DND-41 (cell line): ENCODE results near the gene MCF2L.

Experiments used
- ATAC-seq: fragments of 200-7000 bp; cut with Tn5 transposase; 3 replicates; pipeline ENCODE4 v1.9.1; 2021; ENCODE audit warnings: low read depth; ENCODE audit not compliant: insufficient read depth
- DNase-seq: peaks from one replicate; pipeline ENCODE4 v3.0.0-alpha.2; 2020
- H2AFZ ChIP-seq: 2 replicates; pipeline ENCODE4 v1.6.0; 2012; ENCODE audit warnings: low read depth, low read length
- H3K27ac ChIP-seq: 2 replicates; pipeline ENCODE4 v1.5.1; 2012; ENCODE audit warnings: low read length, inconsistent platforms
- H3K27me3 ChIP-seq: fragments of 200-600 bp; sonication (generic); 2 replicates; pipeline ENCODE4 v1.6.0; 2012; ENCODE audit warnings: low read length, mild to moderate bottlenecking, inconsistent platforms; ENCODE audit not compliant: insufficient read depth, poor library complexity
- H3K36me3 ChIP-seq: 2 replicates; pipeline ENCODE4 v1.5.1; 2012; ENCODE audit warnings: low read length, inconsistent platforms; ENCODE audit not compliant: insufficient read depth
- H3K4me1 ChIP-seq: 2 replicates; pipeline ENCODE4 v1.5.1; 2012; ENCODE audit warnings: mild to moderate bottlenecking, low read length; ENCODE audit not compliant: insufficient read depth
- H3K4me2 ChIP-seq: 2 replicates; pipeline ENCODE4 v1.6.0; 2012; ENCODE audit warnings: mild to moderate bottlenecking, moderate library complexity, low read length, inconsistent platforms; ENCODE audit not compliant: insufficient read depth
- H3K4me3 ChIP-seq, 2 experiments: fragments of 200-600 bp in 1 of 2; shearing (Covaris generic) in 1 of 2; 2 replicates each; pipeline ENCODE4 v1.5.1; 2012 to 2016; ENCODE audit warnings: inconsistent platforms in 2 of 2, low read length in 2 of 2, mild to moderate bottlenecking in 2 of 2, low read depth in 1 of 2, moderate library complexity in 1 of 2
- H3K79me2 ChIP-seq: 2 replicates; pipeline ENCODE4 v1.6.0; 2012; ENCODE audit warnings: low read length, inconsistent platforms; ENCODE audit not compliant: insufficient read depth
- H3K9ac ChIP-seq: 2 replicates; pipeline ENCODE4 v1.6.0; 2012; ENCODE audit warnings: low read depth, mild to moderate bottlenecking, inconsistent platforms, low read length, moderate library complexity
- H3K9me3 ChIP-seq: 2 replicates; pipeline ENCODE4 v1.5.1; 2012; ENCODE audit warnings: low read length, moderate library complexity, mild to moderate bottlenecking, inconsistent platforms; ENCODE audit not compliant: insufficient read depth, severe bottlenecking
- H4K20me1 ChIP-seq: 2 replicates; pipeline ENCODE4 v1.6.0; 2012; ENCODE audit warnings: low read length; ENCODE audit not compliant: insufficient read depth
- EZH2 ChIP-seq: IDR thresholded peaks from 3 replicates; pipeline ENCODE4 v1.6.1; 2012; ENCODE audit warnings: borderline replicate concordance, low read depth, mild to moderate bottlenecking, moderate library complexity, low read length, inconsistent platforms; ENCODE audit not compliant: severe bottlenecking
- TF ChIP-seq, protein P1 (sequence below): IDR thresholded peaks from 2 replicates; pipeline ENCODE4 v1.5.1; 2012; ENCODE audit warnings: borderline replicate concordance, low read length, moderate library complexity, mild to moderate bottlenecking; ENCODE audit not compliant: poor library complexity, severe bottlenecking; ENCODE audit errors: extremely low read depth

MCF2L gene

DNA sequence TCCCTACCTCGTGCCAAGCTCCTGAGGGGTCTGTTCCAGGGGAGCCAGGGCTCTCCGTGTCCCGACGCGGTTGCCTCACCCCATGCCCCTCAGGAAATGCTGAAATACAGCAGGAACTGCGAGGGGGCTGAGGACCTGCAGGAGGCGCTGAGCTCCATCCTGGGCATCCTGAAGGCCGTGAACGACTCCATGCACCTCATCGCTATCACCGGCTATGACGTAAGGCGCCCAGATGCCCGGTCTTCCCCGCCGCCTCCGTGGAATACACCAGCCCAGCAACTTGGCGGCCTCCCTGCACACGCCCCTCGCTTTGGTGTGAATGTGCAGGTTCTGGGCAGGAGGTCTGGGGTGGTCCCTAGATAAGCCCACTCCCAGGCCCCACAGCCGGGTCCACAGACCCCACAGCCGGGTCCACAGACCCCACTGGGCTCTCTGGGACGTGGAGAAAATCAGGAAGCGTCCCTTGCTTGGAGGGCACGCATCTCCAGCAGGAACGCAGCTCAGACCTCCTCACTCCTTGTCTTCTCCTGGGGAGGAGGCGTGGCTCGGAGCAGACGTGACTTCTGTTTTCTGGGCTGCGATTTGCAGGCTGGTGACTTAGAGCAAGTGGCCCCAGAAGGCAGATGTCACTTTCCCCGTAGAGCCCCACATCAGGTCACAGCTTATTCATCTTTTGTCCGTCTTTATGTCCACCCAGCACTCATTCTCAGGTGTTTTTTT, 117.2 kb downstream of the MCF2L start:
- H2AFZ ChIP-seq = no peak overlapping the region
- H3K27ac ChIP-seq = no peak overlapping the region
- H3K4me3 ChIP-seq = no peak overlapping the region
- H3K9ac ChIP-seq = no peak overlapping the region
- H3K27me3 ChIP-seq = no peaks in the 10 kb centered on the region
- H3K9me3 ChIP-seq = peaks cover 9% of the 10 kb centered on the region
- no peaks in the 10 kb centered on the region for H3K79me2 ChIP-seq
- no peaks in the 10 kb centered on the region for H3K4me1 ChIP-seq
- no peaks in the 10 kb centered on the region for H3K36me3 ChIP-seq
- H3K4me2 ChIP-seq = no peak overlapping the region
- no peak for ATAC-seq
- H4K20me1 ChIP-seq = no peaks in the 10 kb centered on the region; the same call in 1 of the 2 replicates
- DNase-seq = no peak
- TF ChIP-seq EZH2 = no peak
- TF ChIP-seq, protein P1, sequence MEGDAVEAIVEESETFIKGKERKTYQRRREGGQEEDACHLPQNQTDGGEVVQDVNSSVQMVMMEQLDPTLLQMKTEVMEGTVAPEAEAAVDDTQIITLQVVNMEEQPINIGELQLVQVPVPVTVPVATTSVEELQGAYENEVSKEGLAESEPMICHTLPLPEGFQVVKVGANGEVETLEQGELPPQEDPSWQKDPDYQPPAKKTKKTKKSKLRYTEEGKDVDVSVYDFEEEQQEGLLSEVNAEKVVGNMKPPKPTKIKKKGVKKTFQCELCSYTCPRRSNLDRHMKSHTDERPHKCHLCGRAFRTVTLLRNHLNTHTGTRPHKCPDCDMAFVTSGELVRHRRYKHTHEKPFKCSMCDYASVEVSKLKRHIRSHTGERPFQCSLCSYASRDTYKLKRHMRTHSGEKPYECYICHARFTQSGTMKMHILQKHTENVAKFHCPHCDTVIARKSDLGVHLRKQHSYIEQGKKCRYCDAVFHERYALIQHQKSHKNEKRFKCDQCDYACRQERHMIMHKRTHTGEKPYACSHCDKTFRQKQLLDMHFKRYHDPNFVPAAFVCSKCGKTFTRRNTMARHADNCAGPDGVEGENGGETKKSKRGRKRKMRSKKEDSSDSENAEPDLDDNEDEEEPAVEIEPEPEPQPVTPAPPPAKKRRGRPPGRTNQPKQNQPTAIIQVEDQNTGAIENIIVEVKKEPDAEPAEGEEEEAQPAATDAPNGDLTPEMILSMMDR = no peak

DNA sequence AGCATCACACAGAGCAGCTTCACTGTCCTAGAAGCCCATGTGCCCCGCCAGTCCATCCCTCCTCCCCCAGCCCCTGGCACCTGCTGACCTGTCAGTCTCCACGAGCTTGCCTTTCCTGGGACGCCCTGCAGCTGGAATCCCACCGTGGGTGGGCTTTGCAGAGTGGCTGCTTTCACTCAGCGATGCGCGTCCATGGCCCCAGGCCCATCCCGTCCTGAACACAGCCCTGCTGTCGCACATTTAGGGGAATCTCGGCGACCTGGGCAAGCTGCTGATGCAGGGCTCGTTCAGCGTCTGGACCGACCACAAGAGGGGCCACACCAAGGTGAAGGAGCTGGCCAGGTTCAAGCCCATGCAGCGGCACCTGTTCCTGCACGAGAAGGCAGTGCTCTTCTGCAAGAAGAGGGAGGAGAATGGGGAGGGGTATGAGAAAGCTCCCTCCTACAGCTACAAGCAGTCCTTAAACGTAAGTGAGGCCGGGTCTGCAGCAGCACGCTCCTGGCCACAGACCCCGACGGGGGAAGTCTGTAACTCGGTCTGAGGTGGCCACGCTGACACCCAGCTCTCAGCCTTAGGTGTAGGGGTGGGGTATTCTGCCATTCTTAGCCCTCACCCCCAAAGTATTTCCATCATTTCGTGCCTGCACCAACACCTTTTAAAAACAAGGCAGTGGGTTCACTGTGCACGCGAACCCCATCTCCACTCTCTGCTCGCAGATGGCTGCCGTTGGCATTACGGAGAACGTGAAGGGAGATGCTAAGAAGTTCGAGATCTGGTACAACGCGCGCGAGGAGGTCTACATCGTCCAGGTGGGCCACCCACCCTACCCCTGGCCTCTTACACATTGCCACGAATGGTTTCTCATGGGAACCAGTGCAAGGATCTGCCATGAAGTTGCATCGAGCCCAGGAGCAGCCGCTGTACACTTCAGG, 118.2 kb downstream of the MCF2L start:
- no peak overlapping the region for H3K27ac ChIP-seq
- H3K9me3 ChIP-seq = peaks cover 9% of the 10 kb centered on the region
- H2AFZ ChIP-seq = no peak overlapping the region
- no peak overlapping the region for H3K4me3 ChIP-seq
- H3K79me2 ChIP-seq = no peaks in the 10 kb centered on the region
- H3K4me2 ChIP-seq = no peak overlapping the region
- H3K27me3 ChIP-seq = no peaks in the 10 kb centered on the region
- TF ChIP-seq, protein P1 = no peak
- no peak for TF ChIP-seq EZH2
- H4K20me1 ChIP-seq = no peaks in the 10 kb centered on the region; the same call in none of the 2 replicates
- H3K9ac ChIP-seq = no peak overlapping the region
- no peaks in the 10 kb centered on the region for H3K4me1 ChIP-seq
- H3K36me3 ChIP-seq = no peaks in the 10 kb centered on the region
- DNase-seq = no peak
- no peak for ATAC-seq

DNA sequence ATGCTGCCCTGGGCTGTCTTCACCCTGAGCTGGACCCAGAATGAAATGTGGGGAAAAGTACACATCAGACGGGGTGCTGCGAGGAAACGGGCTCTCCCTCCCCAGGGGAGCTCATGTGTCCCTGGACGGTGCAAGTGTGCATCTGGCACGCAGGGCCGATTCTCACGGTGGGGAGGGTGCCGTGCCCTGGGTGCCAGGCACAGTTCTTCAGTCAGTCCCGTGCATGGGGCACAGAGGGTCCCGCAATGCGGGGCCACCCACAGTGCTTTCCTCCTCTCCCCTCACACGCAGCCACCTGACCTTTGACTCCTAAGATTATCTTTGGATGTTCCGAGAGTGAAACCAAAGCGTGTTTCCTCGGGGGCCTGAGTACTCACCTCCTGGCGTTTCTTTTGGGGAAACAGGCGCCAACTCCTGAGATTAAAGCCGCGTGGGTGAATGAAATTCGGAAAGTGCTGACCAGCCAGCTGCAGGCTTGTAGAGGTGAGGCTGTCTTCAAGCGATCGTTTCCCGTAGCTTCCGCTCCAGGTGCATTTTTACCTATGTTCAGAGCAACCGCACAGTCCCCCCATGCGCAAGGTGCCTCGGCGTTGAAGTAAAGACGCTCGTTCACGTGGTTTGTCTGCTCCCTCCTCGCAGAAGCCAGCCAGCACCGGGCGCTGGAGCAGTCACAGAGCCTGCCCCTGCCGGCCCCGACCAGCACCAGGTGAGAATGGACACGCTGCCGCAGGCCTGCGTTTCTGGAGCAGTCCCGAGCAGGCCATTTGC, 119.1 kb downstream of the MCF2L start:
- no peak overlapping the region for H3K4me2 ChIP-seq
- peaks cover 9% of the 10 kb centered on the region for H3K9me3 ChIP-seq
- H3K4me1 ChIP-seq = no peaks in the 10 kb centered on the region
- no peak overlapping the region for H2AFZ ChIP-seq
- no peaks in the 10 kb centered on the region for H3K36me3 ChIP-seq
- DNase-seq (no peak), ATAC-seq (no peak)
- no peak overlapping the region for H3K27ac ChIP-seq
- TF ChIP-seq EZH2 = no peak
- TF ChIP-seq, protein P1 = no peak
- no peaks in the 10 kb centered on the region for H3K79me2 ChIP-seq
- no peaks in the 10 kb centered on the region; the same call in none of the 2 replicates for H4K20me1 ChIP-seq
- H3K9ac ChIP-seq = no peak overlapping the region
- H3K4me3 ChIP-seq = no peak overlapping the region
- no peaks in the 10 kb centered on the region for H3K27me3 ChIP-seq
